AG08395 (cell line): Measurements from ENCODE around the gene STRIP2.
"Not testable (repeated sequence)": the region's sequence is repeated elsewhere in the genome, so short reads cannot be mapped to it uniquely, and the experiment has no call there.

Experiments
- DNase-seq: peaks from one replicate; pipeline ENCODE4 v3.0.0; 2012; ENCODE audit warnings: mixed read lengths, low spot score

The STRIP2 gene

DNA sequence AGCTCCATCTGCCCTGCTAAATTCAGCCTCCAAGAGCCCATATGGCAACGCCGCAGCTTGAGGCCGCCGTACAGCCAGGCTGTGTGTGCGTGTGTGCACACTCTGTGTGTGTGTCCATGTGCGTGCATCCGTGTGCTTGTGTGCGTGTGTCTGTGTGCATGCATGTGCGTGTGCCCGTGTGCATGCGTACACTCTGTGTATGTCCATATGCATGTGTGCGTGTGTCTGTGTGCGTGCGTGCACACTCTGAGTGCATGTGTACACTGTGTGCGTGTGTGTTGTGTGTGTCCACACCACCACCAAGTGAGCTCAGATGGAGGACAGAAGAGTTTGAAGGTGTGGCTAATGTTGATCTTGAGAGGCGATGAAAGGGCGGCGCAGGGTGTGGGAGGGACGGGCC is 98.1 kb downstream of the STRIP2 start:
- no peak for DNase-seq

- DNase-seq, result not testable (repeated sequence)
These were observed 100.5 kb downstream of the STRIP2 start for GRCh38 chr7:129534558-129535274.

GRCh38 chr7:129535896-129536295 is 101.7 kb downstream of the STRIP2 start:
- no peak for DNase-seq

DNA sequence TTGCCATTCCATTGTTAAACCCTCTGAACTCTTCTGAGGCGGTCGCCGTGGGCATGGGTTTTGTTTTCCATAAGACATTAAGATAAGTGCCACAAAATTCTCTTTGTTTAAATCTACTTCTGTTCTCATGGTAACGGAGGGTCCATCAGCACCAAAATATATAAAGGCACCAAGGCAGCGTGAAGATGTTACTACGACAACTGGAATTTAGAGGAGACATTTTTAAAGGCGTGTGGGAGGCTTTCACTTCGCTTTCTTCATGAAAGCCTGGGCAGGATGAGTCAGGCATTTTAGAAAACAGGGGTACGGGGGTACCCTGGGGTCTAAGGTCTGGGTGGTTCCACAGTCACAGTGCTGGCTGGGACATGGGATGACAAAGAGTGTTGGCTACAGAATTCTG is 102.1 kb downstream of the STRIP2 start:
- no peak for DNase-seq
